ENCODE measurements around the gene TET2. TPM values are rescaled to one million over a fixed set of nuclear protein-coding genes. Genes with fewer than 3 reads are reported as not detected.

TET2 gene
- total and polyA plus RNA-seq, 4 donors: 14.0 to 32.9 (median 23.4) TPM

GRCh38 chr4:105241451-105241850 lies 94.8 kb downstream of the TET2 start:
- peaks cover 4% of the 10 kb centered on the region for H3K4me1 ChIP-seq (ENCODE audit: control insufficient read depth, insufficient read depth, low read length)
- H3K27me3 ChIP-seq (ENCODE audit: control insufficient read depth, insufficient read depth, low read length): no peaks in the 10 kb centered on the region
- peaks cover 3% of the 10 kb centered on the region for H3K36me3 ChIP-seq (ENCODE audit: control insufficient read depth, insufficient read depth, low read length)
- H3K4me3 ChIP-seq (ENCODE audit: low read depth, low read length): no peak overlapping the region
- H3K9me3 ChIP-seq (ENCODE audit: control insufficient read depth, insufficient read depth, low read length): no peaks in the 10 kb centered on the region
- H3K27ac ChIP-seq (ENCODE audit: low read depth, low read length): no peak overlapping the region
- peak; percentile 22 to 93 (median 56) for DNase-seq (ENCODE audit: low read depth in 4 of 6, low spot score in 6 of 6)
- 30% methylated on average over 2 of the region's 4 CpGs for WGBS (ENCODE audit: insufficient coverage)

- Histone ChIP-seq H3K4me3 (ENCODE audit: low read depth, low read length) (no peak overlapping the region), H3K27me3 (ENCODE audit: control insufficient read depth, insufficient read depth, low read length) (no peaks in the 10 kb centered on the region), H3K36me3 (ENCODE audit: control insufficient read depth, insufficient read depth, low read length) (peaks cover 3% of the 10 kb centered on the region), H3K9me3 (ENCODE audit: control insufficient read depth, insufficient read depth, low read length) (no peaks in the 10 kb centered on the region), H3K27ac (ENCODE audit: low read depth, low read length) (no peak overlapping the region), H3K4me1 (ENCODE audit: control insufficient read depth, insufficient read depth, low read length) (peaks cover 4% of the 10 kb centered on the region)
- 82% methylated on average over 11 of the region's 13 CpGs for WGBS (ENCODE audit: insufficient coverage)
- no peak for DNase-seq (ENCODE audit: low read depth in 4 of 6, low spot score in 6 of 6)
Measured at GRCh38 chr4:105243446-105243845, 96.8 kb downstream of the TET2 start.

GRCh38 chr4:105246712-105247111 lies 100.0 kb downstream of the TET2 start:
- Histone ChIP-seq H3K4me1 (ENCODE audit: control insufficient read depth, insufficient read depth, low read length) (no peaks in the 10 kb centered on the region), H3K9me3 (ENCODE audit: control insufficient read depth, insufficient read depth, low read length) (no peaks in the 10 kb centered on the region), H3K27ac (ENCODE audit: low read depth, low read length) (no peak overlapping the region), H3K4me3 (ENCODE audit: low read depth, low read length) (no peak overlapping the region), H3K36me3 (ENCODE audit: control insufficient read depth, insufficient read depth, low read length) (peaks cover 6% of the 10 kb centered on the region), H3K27me3 (ENCODE audit: control insufficient read depth, insufficient read depth, low read length) (no peaks in the 10 kb centered on the region)
- 40% methylated on average over 1 of the region's 1 CpG for WGBS (ENCODE audit: insufficient coverage)
- DNase-seq (ENCODE audit: low read depth in 4 of 6, low spot score in 6 of 6): peak in 1 of 6 donors; percentile 62

GRCh38 chr4:105248613-105249012 lies 101.9 kb downstream of the TET2 start:
- H3K27ac ChIP-seq (ENCODE audit: low read depth, low read length): no peak overlapping the region
- H3K27me3 ChIP-seq (ENCODE audit: control insufficient read depth, insufficient read depth, low read length): no peaks in the 10 kb centered on the region
- H3K4me1 ChIP-seq (ENCODE audit: control insufficient read depth, insufficient read depth, low read length): no peaks in the 10 kb centered on the region
- no CpG with 5 or more reads among the region's 1 CpG for WGBS (ENCODE audit: insufficient coverage)
- H3K36me3 ChIP-seq (ENCODE audit: control insufficient read depth, insufficient read depth, low read length): peaks cover 3% of the 10 kb centered on the region
- no peak for DNase-seq (ENCODE audit: low read depth in 4 of 6, low spot score in 6 of 6)
- H3K9me3 ChIP-seq (ENCODE audit: control insufficient read depth, insufficient read depth, low read length): peaks cover 3% of the 10 kb centered on the region
- H3K4me3 ChIP-seq (ENCODE audit: low read depth, low read length): no peak overlapping the region

GRCh38 chr4:105257817-105258495 lies 111.3 kb downstream of the TET2 start:
- Histone ChIP-seq H3K27ac (ENCODE audit: low read depth, low read length) (no peak overlapping the region), H3K4me1 (ENCODE audit: control insufficient read depth, insufficient read depth, low read length) (no peaks in the 10 kb centered on the region), H3K27me3 (ENCODE audit: control insufficient read depth, insufficient read depth, low read length) (no peaks in the 10 kb centered on the region), H3K4me3 (ENCODE audit: low read depth, low read length) (no peak overlapping the region), H3K9me3 (ENCODE audit: control insufficient read depth, insufficient read depth, low read length) (peaks cover 2% of the 10 kb centered on the region), H3K36me3 (ENCODE audit: control insufficient read depth, insufficient read depth, low read length) (no peaks in the 10 kb centered on the region)
- WGBS (ENCODE audit: insufficient coverage): no CpG with 5 or more reads among the region's 1 CpG
- DNase-seq (ENCODE audit: low read depth in 4 of 6, low spot score in 6 of 6): no peak

- DNase-seq (ENCODE audit: low read depth in 4 of 6, low spot score in 6 of 6): no peak
- no peak overlapping the region for H3K27ac ChIP-seq (ENCODE audit: low read depth, low read length)
- H3K4me1 ChIP-seq (ENCODE audit: control insufficient read depth, insufficient read depth, low read length): no peaks in the 10 kb centered on the region
- peaks cover 3% of the 10 kb centered on the region for H3K36me3 ChIP-seq (ENCODE audit: control insufficient read depth, insufficient read depth, low read length)
- no peak overlapping the region for H3K4me3 ChIP-seq (ENCODE audit: low read depth, low read length)
- 100% methylated on average over 1 of the region's 2 CpGs for WGBS (ENCODE audit: insufficient coverage)
- no peaks in the 10 kb centered on the region for H3K9me3 ChIP-seq (ENCODE audit: control insufficient read depth, insufficient read depth, low read length)
- no peaks in the 10 kb centered on the region for H3K27me3 ChIP-seq (ENCODE audit: control insufficient read depth, insufficient read depth, low read length)
Measured at GRCh38 chr4:105265689-105266088, 119.0 kb downstream of the TET2 start.

- WGBS (ENCODE audit: insufficient coverage): no CpG with 5 or more reads among the region's 3 CpGs
Measured at GRCh38 chr4:105267280-105267679, 120.6 kb downstream of the TET2 start.

GRCh38 chr4:105272002-105272401 lies 125.3 kb downstream of the TET2 start:
- no peak for DNase-seq (ENCODE audit: low read depth in 4 of 6, low spot score in 6 of 6)
- no peak overlapping the region for H3K27ac ChIP-seq (ENCODE audit: low read depth, low read length)
- H3K27me3 ChIP-seq (ENCODE audit: control insufficient read depth, insufficient read depth, low read length): no peaks in the 10 kb centered on the region
- no CpG with 5 or more reads among the region's 1 CpG for WGBS (ENCODE audit: insufficient coverage)
- no peaks in the 10 kb centered on the region for H3K4me1 ChIP-seq (ENCODE audit: control insufficient read depth, insufficient read depth, low read length)
- H3K9me3 ChIP-seq (ENCODE audit: control insufficient read depth, insufficient read depth, low read length): no peaks in the 10 kb centered on the region
- peaks cover 20% of the 10 kb centered on the region for H3K36me3 ChIP-seq (ENCODE audit: control insufficient read depth, insufficient read depth, low read length)
- no peak overlapping the region for H3K4me3 ChIP-seq (ENCODE audit: low read depth, low read length)

More at GRCh38 chr4:105267280-105267679, 120.6 kb downstream of the TET2 start:
- Histone ChIP-seq H3K4me1 (ENCODE audit: control insufficient read depth, insufficient read depth, low read length) (no peaks in the 10 kb centered on the region), H3K27me3 (ENCODE audit: control insufficient read depth, insufficient read depth, low read length) (no peaks in the 10 kb centered on the region), H3K9me3 (ENCODE audit: control insufficient read depth, insufficient read depth, low read length) (no peaks in the 10 kb centered on the region), H3K36me3 (ENCODE audit: control insufficient read depth, insufficient read depth, low read length) (peaks cover 6% of the 10 kb centered on the region), H3K27ac (ENCODE audit: low read depth, low read length) (no peak overlapping the region), H3K4me3 (ENCODE audit: low read depth, low read length) (no peak overlapping the region)
- no peak for DNase-seq (ENCODE audit: low read depth in 4 of 6, low spot score in 6 of 6)

- WGBS (ENCODE audit: insufficient coverage): 100% methylated on average over 1 of the region's 1 CpG
- no peak for DNase-seq (ENCODE audit: low read depth in 4 of 6, low spot score in 6 of 6)
- H3K4me3 ChIP-seq (ENCODE audit: low read depth, low read length): no peak overlapping the region
- H3K36me3 ChIP-seq (ENCODE audit: control insufficient read depth, insufficient read depth, low read length): peaks cover 20% of the 10 kb centered on the region
- no peaks in the 10 kb centered on the region for H3K9me3 ChIP-seq (ENCODE audit: control insufficient read depth, insufficient read depth, low read length)
- no peaks in the 10 kb centered on the region for H3K4me1 ChIP-seq (ENCODE audit: control insufficient read depth, insufficient read depth, low read length)
- no peaks in the 10 kb centered on the region for H3K27me3 ChIP-seq (ENCODE audit: control insufficient read depth, insufficient read depth, low read length)
- no peak overlapping the region for H3K27ac ChIP-seq (ENCODE audit: low read depth, low read length)
Measured at GRCh38 chr4:105273230-105273629, 126.6 kb downstream of the TET2 start.

GRCh38 chr4:105274090-105274489 lies 127.4 kb downstream of the TET2 start:
- DNase-seq (ENCODE audit: low read depth in 4 of 6, low spot score in 6 of 6): no peak
- H3K9me3 ChIP-seq (ENCODE audit: control insufficient read depth, insufficient read depth, low read length): no peaks in the 10 kb centered on the region
- H3K36me3 ChIP-seq (ENCODE audit: control insufficient read depth, insufficient read depth, low read length): peaks cover 20% of the 10 kb centered on the region
- H3K27me3 ChIP-seq (ENCODE audit: control insufficient read depth, insufficient read depth, low read length): no peaks in the 10 kb centered on the region
- H3K27ac ChIP-seq (ENCODE audit: low read depth, low read length): no peak overlapping the region
- H3K4me3 ChIP-seq (ENCODE audit: low read depth, low read length): no peak overlapping the region
- H3K4me1 ChIP-seq (ENCODE audit: control insufficient read depth, insufficient read depth, low read length): no peaks in the 10 kb centered on the region
- no CpG with 5 or more reads among the region's 2 CpGs for WGBS (ENCODE audit: insufficient coverage)
